AG10803 (cell line): ENCODE data around the gene CHPF2.

Experiments
- DNase-seq: peaks from one replicate; pipeline ENCODE4 v3.0.0; 2010; ENCODE audit warnings: low read depth
- H3K4me3 ChIP-seq: 2 replicates; pipeline ENCODE4 v1.5.1; 2011; ENCODE audit warnings: mild to moderate bottlenecking, low read length, control low read depth
- TF ChIP-seq, protein P1 (sequence below): conservative IDR thresholded peaks from 2 replicates; pipeline ENCODE4 v1.5.1; 2011; ENCODE audit warnings: mild to moderate bottlenecking, low read length, control low read depth, inconsistent platforms

Gene CHPF2

GRCh38 chr7:151228024-151228866 lies 4.0 kb upstream of the CHPF2 start:
- TF ChIP-seq, protein P1, sequence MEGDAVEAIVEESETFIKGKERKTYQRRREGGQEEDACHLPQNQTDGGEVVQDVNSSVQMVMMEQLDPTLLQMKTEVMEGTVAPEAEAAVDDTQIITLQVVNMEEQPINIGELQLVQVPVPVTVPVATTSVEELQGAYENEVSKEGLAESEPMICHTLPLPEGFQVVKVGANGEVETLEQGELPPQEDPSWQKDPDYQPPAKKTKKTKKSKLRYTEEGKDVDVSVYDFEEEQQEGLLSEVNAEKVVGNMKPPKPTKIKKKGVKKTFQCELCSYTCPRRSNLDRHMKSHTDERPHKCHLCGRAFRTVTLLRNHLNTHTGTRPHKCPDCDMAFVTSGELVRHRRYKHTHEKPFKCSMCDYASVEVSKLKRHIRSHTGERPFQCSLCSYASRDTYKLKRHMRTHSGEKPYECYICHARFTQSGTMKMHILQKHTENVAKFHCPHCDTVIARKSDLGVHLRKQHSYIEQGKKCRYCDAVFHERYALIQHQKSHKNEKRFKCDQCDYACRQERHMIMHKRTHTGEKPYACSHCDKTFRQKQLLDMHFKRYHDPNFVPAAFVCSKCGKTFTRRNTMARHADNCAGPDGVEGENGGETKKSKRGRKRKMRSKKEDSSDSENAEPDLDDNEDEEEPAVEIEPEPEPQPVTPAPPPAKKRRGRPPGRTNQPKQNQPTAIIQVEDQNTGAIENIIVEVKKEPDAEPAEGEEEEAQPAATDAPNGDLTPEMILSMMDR, result no peak
- DNase-seq, result no peak
- H3K4me3 ChIP-seq, result peak overlapping the region; percentile 83

- DNase-seq, result no peak
- TF ChIP-seq, protein P1, result no peak
- H3K4me3 ChIP-seq, result no peak overlapping the region
Measured at GRCh38 chr7:151229249-151229648, 3.0 kb upstream of the CHPF2 start.

GRCh38 chr7:151231080-151231479 lies 1.2 kb upstream of the CHPF2 start:
- no peak overlapping the region for H3K4me3 ChIP-seq
- TF ChIP-seq, protein P1, result no peak
- DNase-seq, result no peak

GRCh38 chr7:151232917-151233701 lies 826 bp downstream of the CHPF2 start:
- peak overlapping the region; percentile 95 for H3K4me3 ChIP-seq
- DNase-seq, result peak; percentile 75
- TF ChIP-seq, protein P1, result no peak

- TF ChIP-seq, protein P1, result no peak
Measured at GRCh38 chr7:151233804-151234203, 1.5 kb downstream of the CHPF2 start.

GRCh38 chr7:151235091-151235787 lies 3.0 kb downstream of the CHPF2 start:
- TF ChIP-seq, protein P1, result no peak
- H3K4me3 ChIP-seq, result no peak overlapping the region
- no peak for DNase-seq

More at GRCh38 chr7:151233804-151234203, 1.5 kb downstream of the CHPF2 start:
- no peak for DNase-seq
- H3K4me3 ChIP-seq, result peak overlapping the region; percentile 95
